Measurements from ENCODE around the gene ADO. TPM values are rescaled to one million over a fixed set of nuclear protein-coding genes. Genes with fewer than 3 reads are reported as not detected.

Gene ADO
- total RNA-seq, 1 experiment from 2014 or later: 26.2 TPM

DNA sequence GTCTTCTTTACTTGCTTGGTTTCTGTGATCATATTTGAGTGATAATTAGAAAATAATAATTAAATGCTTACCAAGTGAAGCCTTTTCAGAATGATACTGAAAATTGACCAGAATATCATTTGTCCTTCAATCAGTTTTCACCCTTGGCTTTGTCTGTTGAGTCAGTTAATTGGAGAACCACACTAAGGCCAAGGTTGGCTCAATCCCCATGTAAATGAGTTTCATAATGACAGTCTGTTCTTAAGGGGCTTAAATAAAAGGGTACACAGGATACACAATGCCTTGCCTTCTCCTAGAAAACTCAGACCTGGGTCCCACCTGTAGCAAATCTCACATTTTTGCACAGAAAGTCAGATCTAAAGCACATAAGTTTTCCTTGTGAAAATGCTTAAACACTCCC is 42.9 kb downstream of the ADO start:
- Histone ChIP-seq H3K27me3 (ENCODE audit: insufficient read depth, low read length) (no peaks in the 10 kb centered on the region), H3K9ac (ENCODE audit: low read length) (no peak overlapping the region), H3K79me2 (ENCODE audit: insufficient read depth, low read length) (no peaks in the 10 kb centered on the region), H3K4me1 (ENCODE audit: control insufficient read depth in 1 of 2, insufficient read depth in 2 of 2, low read length in 2 of 2) (no peaks in the 10 kb centered on the region), H3K27ac (ENCODE audit: low read depth, low read length) (no peak overlapping the region), H3K4me3 (replicated peaks in 1 of 2; ENCODE audit: low read depth in 1 of 2, low read length in 2 of 2) (no peak overlapping the region), H3K4me2 (ENCODE audit: low read length) (no peak overlapping the region), H3K9me2 (ENCODE audit: insufficient read depth) (no peaks in the 10 kb centered on the region), H3K9me3 (ENCODE audit: control insufficient read depth in 1 of 2, insufficient read depth in 1 of 2, low read depth in 1 of 2, low read length in 2 of 2) (no peaks in the 10 kb centered on the region; a peak in 2 of 4 replicates), H3K36me3 (ENCODE audit: control insufficient read depth in 1 of 2, insufficient read depth in 2 of 2, low read length in 2 of 2) (no peaks in the 10 kb centered on the region), H2AFZ (ENCODE audit: low read depth, low read length, poor library complexity, severe bottlenecking) (no peak overlapping the region), H4K20me1 (ENCODE audit: insufficient read depth) (no peaks in the 10 kb centered on the region)
- no peak for TF ChIP-seq CBX3 (IDR thresholded peaks at IDR 0.05; ENCODE audit: low read depth)
- no peak for TF ChIP-seq RAD21 (IDR thresholded peaks at IDR 0.05; ENCODE audit: low read depth)
- TF ChIP-seq YY1 (IDR thresholded peaks at IDR 0.05; ENCODE audit: extremely low read depth, insufficient replicate concordance, low read depth, low read length): no peak
- TF ChIP-seq EZH2 (IDR thresholded peaks at IDR 0.05): no peak
- CTCF ChIA-PET: no interaction called here
- no peak for ATAC-seq
- intact Hi-C loops (cut with micrococcal nuclease): no loop called here
- BruUV-seq (replicated peaks): no TSS peak
- DNase-seq (ENCODE audit: low read depth, low spot score): no peak
- RAD21 ChIA-PET (ENCODE audit: low non-redundant PET in 1 of 2, low total read pairs in 2 of 2, uncharacterized antibody in 2 of 2, unreplicated experiment in 2 of 2): no interaction called here
- POLR2A ChIA-PET: no interaction called here

DNA sequence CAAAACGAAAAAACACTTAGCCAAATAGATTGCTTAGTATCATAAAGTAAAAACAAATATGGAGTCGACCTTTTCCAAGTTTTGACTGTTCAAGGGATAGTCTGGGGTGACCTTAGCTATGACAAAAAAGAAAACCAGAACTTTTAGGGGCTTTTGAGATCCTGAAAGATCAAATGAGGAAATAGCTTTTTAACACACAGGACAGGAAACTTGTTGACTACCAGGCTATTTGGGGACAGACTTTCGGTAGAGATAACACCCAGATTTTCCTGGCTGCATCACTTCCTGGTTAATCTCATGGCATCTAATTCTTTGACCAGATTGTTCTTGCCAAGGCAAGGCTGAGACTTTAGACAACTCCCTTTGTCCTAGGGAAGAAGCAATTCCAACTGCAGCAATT is 46.1 kb downstream of the ADO start:
- intact Hi-C loops (cut with micrococcal nuclease): no loop called here
- Histone ChIP-seq H3K9ac (ENCODE audit: low read length) (no peak overlapping the region), H3K27me3 (ENCODE audit: insufficient read depth, low read length) (no peaks in the 10 kb centered on the region), H3K79me2 (ENCODE audit: insufficient read depth, low read length) (no peaks in the 10 kb centered on the region), H3K4me1 (ENCODE audit: control insufficient read depth in 1 of 2, insufficient read depth in 2 of 2, low read length in 2 of 2) (no peaks in the 10 kb centered on the region), H2AFZ (ENCODE audit: low read depth, low read length, poor library complexity, severe bottlenecking) (no peak overlapping the region), H3K36me3 (ENCODE audit: control insufficient read depth in 1 of 2, insufficient read depth in 2 of 2, low read length in 2 of 2) (no peaks in the 10 kb centered on the region), H3K27ac (ENCODE audit: low read depth, low read length) (no peak overlapping the region), H4K20me1 (ENCODE audit: insufficient read depth) (no peaks in the 10 kb centered on the region), H3K4me3 (replicated peaks in 1 of 2; ENCODE audit: low read depth in 1 of 2, low read length in 2 of 2) (no peak overlapping the region), H3K9me2 (ENCODE audit: insufficient read depth) (no peaks in the 10 kb centered on the region), H3K9me3 (ENCODE audit: control insufficient read depth in 1 of 2, insufficient read depth in 1 of 2, low read depth in 1 of 2, low read length in 2 of 2) (no peaks in the 10 kb centered on the region; a peak in 2 of 4 replicates), H3K4me2 (ENCODE audit: low read length) (no peak overlapping the region)
- no TSS peak for BruUV-seq (replicated peaks)
- POLR2A ChIA-PET: no interaction called here
- CTCF ChIA-PET: no interaction called here
- RAD21 ChIA-PET (ENCODE audit: low non-redundant PET in 1 of 2, low total read pairs in 2 of 2, uncharacterized antibody in 2 of 2, unreplicated experiment in 2 of 2): no interaction called here
- DNase-seq (ENCODE audit: low read depth, low spot score): no peak
- ATAC-seq: no peak
- TF ChIP-seq YY1 (IDR thresholded peaks at IDR 0.05; ENCODE audit: extremely low read depth, insufficient replicate concordance, low read depth, low read length): no peak
- no peak for TF ChIP-seq POLR2A (IDR thresholded peaks at IDR 0.05; ENCODE audit: borderline replicate concordance, extremely low read depth, insufficient read depth, insufficient read length)
- no peak for TF ChIP-seq ATF3 (IDR thresholded peaks at IDR 0.05)
- TF ChIP-seq CEBPB (IDR thresholded peaks at IDR 0.05; ENCODE audit: low read depth): no peak
- TF ChIP-seq, protein P1, sequence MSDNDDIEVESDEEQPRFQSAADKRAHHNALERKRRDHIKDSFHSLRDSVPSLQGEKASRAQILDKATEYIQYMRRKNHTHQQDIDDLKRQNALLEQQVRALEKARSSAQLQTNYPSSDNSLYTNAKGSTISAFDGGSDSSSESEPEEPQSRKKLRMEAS (IDR thresholded peaks at IDR 0.05): no peak
